ENCODE results near the gene PLEKHH3. TPM values are rescaled to one million over a fixed set of nuclear protein-coding genes. Genes with fewer than 3 reads are reported as not detected.

Gene PLEKHH3
- polyA plus RNA-seq, 1 experiment, result 9.1 TPM

DNA sequence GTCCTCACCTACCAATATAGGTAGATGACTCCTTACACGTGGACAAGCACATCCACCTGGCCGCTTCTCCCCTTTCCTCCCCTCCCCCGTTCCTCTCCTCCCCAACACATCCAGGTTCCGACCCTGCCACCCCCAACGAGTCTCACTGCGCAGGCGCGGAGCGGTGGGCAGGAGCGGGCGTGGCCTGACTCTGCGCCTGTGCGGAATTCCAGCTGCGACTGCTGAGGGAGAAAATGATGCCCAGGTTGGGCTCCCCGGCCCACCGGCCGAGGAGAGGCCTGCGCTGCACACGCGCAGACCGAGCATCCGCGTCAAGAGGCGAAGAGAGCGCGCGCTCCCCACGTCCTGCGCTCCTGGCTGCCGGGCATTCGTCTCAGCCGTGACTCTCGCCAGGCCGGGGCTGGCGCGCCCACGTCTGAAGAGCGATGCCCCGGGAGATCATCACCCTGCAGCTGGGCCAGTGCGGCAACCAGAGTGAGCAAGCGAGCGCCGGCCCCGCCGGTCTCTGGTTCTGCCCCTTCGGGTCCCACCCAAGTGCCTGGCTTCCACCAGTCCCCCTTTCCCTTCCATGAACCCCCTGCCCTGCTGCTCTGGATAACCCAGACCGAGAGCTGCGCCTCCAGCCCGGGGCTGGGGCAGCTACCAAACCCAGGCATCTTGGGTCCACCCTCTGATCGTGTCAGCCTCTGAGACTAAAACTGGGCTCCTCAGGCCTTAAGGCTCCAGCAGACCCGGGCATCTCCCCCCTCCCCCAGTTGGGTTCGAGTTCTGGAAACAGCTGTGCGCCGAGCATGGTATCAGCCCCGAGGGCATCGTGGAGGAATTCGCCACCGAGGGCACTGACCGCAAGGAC is 17.5 kb downstream of the PLEKHH3 start, which contains the start of gene TUBG2:
Gene TUBG2 (plus strand): TSS at position 206 of the 853 bp plus-strand sequence. CDS start 220 bp downstream, at position 426.
- TF ChIP-seq, protein P1, sequence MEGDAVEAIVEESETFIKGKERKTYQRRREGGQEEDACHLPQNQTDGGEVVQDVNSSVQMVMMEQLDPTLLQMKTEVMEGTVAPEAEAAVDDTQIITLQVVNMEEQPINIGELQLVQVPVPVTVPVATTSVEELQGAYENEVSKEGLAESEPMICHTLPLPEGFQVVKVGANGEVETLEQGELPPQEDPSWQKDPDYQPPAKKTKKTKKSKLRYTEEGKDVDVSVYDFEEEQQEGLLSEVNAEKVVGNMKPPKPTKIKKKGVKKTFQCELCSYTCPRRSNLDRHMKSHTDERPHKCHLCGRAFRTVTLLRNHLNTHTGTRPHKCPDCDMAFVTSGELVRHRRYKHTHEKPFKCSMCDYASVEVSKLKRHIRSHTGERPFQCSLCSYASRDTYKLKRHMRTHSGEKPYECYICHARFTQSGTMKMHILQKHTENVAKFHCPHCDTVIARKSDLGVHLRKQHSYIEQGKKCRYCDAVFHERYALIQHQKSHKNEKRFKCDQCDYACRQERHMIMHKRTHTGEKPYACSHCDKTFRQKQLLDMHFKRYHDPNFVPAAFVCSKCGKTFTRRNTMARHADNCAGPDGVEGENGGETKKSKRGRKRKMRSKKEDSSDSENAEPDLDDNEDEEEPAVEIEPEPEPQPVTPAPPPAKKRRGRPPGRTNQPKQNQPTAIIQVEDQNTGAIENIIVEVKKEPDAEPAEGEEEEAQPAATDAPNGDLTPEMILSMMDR (IDR thresholded peaks at IDR 0.05; ENCODE audit: insufficient read depth, low read depth, low read length), result no peak
- Histone ChIP-seq H3K36me3 (ENCODE audit: control insufficient read depth, insufficient read depth, low read length) (peaks cover 2% of the 10 kb centered on the region; the same call in 1 of the 2 replicates), H3K4me3 (ENCODE audit: low read depth, low read length) (peak within 1 kb of the TSS; percentile 67), H3K27me3 (ENCODE audit: control insufficient read depth, insufficient read depth, low read length) (no peaks in the 10 kb centered on the region)
- CTCF ChIA-PET, result interaction anchor here (0.9 to 1.6 kb wide), 6 partner anchors 15 to 81 kb away, joined by 3 to 8 read pairs (median 4); partner anchors contain the start of genes PLEKHH3 and PSMC3IP
- POLR2A ChIA-PET, result no interaction called here
- no peak for DNase-seq (ENCODE audit: low read depth)

DNA sequence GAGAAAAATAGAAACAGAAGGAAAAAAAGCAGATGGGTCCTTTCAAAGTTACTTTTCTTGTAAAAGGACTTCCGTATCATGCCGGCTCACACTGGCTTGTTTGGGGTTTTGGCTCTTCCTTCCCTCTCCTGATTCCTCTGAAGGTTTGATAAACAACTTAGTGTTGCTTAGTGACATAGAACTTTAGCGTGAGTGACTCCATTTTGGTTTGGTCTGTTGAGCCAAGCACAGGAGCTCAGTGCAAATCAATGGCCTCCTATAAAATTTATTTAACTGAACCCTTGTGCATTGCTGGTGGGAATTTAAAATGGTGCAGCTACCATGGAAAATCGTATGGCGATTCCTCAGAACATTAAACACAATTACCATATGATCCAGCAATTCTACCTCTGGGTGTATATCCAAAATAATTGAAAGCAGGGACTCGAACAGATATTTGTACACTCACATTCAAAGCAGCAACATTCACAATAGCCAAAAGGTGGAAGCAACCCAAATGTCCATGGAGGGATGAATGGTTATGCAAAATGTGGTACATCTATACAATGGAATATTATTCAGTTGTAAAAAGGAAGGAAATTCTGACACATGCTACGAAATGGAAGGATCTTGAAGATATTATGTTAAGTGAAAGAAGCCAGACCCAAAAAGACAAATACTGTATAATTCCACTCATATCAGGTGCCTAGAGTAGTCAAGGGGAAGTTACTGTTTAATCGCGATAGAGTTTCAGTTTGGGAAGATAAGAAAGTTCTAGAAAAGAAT is 18.8 kb downstream of the PLEKHH3 start:
- ChIA-PET POLR2A (no interaction called here), CTCF (interaction anchor here (0.6 to 1.4 kb wide), 3 partner anchors 19 to 436 kb away, joined by 3 to 5 read pairs (median 4); partner anchors contain the start of gene PLEKHH3)
- Histone ChIP-seq H3K36me3 (ENCODE audit: control insufficient read depth, insufficient read depth, low read length) (no peaks in the 10 kb centered on the region), H3K4me3 (ENCODE audit: low read depth, low read length) (no peak overlapping the region), H3K27me3 (ENCODE audit: control insufficient read depth, insufficient read depth, low read length) (no peaks in the 10 kb centered on the region)
- no peak for DNase-seq (ENCODE audit: low read depth)
- TF ChIP-seq, protein P1 (IDR thresholded peaks at IDR 0.05; ENCODE audit: insufficient read depth, low read depth, low read length), result no peak

GRCh38 chr17:42655528-42655927 is 21.3 kb downstream of the PLEKHH3 start:
- no peaks in the 10 kb centered on the region for H3K27me3 ChIP-seq (ENCODE audit: control insufficient read depth, insufficient read depth, low read length)
- TF ChIP-seq, protein P1 (IDR thresholded peaks at IDR 0.05; ENCODE audit: insufficient read depth, low read depth, low read length), result no peak
- peak; percentile 31 for DNase-seq (ENCODE audit: low read depth)
- H3K36me3 ChIP-seq (ENCODE audit: control insufficient read depth, insufficient read depth, low read length), result no peaks in the 10 kb centered on the region
- no peak overlapping the region for H3K4me3 ChIP-seq (ENCODE audit: low read depth, low read length)
- ChIA-PET CTCF (no interaction called here), POLR2A (no interaction called here)

DNA sequence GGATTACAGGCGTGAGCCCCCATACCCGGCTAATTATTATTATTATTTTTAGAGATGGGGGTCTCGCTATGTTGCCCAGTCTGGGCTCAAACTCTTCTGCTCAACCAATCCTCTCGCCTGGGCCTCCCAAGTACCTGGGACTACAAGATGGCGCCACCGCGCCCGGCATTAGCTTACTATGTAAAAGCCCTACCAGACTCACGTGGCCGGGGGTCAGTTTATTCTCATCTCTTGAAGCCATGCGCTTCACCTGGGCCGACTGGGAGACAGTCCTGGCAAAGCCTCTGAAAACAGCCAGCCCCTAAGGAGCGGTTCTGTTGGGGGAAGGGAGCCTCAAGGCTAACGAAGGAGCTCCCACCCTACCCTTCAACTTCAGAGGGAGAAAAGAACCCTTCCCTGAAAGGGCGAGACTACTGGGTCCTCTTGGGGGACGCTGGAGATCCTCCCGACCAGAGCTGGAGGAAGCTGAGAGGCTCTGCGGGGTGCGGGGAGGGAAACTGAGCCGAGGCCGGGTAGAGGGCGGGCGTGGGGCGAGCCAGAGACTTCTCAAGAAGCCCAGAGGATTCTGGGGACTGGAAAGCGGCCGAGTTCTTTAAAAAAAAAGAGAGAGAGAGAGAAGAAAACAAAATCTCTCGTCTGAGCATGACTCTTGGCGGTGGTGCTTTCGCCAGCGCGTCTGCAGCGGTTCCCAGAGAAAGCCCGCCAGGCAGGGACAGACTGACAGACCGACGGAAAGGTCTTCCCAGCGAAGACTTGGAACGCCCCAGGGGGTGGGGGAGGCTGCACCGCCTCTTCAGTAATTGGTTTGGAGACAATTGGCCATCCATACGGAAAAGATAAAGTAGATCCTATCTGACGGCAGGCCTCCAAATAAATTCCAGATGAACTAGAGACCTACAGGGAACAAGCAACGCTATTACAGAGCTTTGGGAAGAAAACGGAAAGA is 23.3 kb downstream of the PLEKHH3 start:
- Histone ChIP-seq H3K27me3 (ENCODE audit: control insufficient read depth, insufficient read depth, low read length) (no peaks in the 10 kb centered on the region), H3K36me3 (ENCODE audit: control insufficient read depth, insufficient read depth, low read length) (no peaks in the 10 kb centered on the region), H3K4me3 (ENCODE audit: low read depth, low read length) (peak overlapping the region; percentile 10)
- POLR2A ChIA-PET, result interaction anchor here (0.5 to 0.6 kb wide), 2 partner anchors 10 to 21 kb away, joined by 4 read pairs; no protein-coding TSS in a partner anchor
- peak; percentile 63 for DNase-seq (ENCODE audit: low read depth)
- TF ChIP-seq, protein P1 (IDR thresholded peaks at IDR 0.05; ENCODE audit: insufficient read depth, low read depth, low read length), result no peak
- CTCF ChIA-PET, result interaction anchor here (1.0 to 1.3 kb wide), 3 partner anchors 10 to 30 kb away, joined by 3 read pairs; no protein-coding TSS in a partner anchor
